HG02798 (cell line): ENCODE data around the gene CTNNA2.

Experiments used
- ATAC-seq: cut with Tn5 transposase; IDR thresholded peaks from one replicate; pipeline ENCODE4 v1.9.1; 2021; ENCODE audit warnings: mild to moderate bottlenecking; ENCODE audit not compliant: unreplicated experiment, poor library complexity

The CTNNA2 gene

GRCh38 chr2:80335411-80335810 is 822.6 kb downstream of the CTNNA2 start:
- no peak for ATAC-seq

- no peak for ATAC-seq
These were observed 825.9 kb downstream of the CTNNA2 start for GRCh38 chr2:80338794-80339193.

- ATAC-seq, result no peak
These were observed 827.2 kb downstream of the CTNNA2 start for GRCh38 chr2:80340022-80340421.

GRCh38 chr2:80348078-80348477 is 835.2 kb downstream of the CTNNA2 start:
- no peak for ATAC-seq

GRCh38 chr2:80348953-80349352 is 836.1 kb downstream of the CTNNA2 start:
- ATAC-seq, result no peak

GRCh38 chr2:80351231-80351630 is 838.4 kb downstream of the CTNNA2 start:
- no peak for ATAC-seq

GRCh38 chr2:80354858-80355257 is 842.0 kb downstream of the CTNNA2 start:
- ATAC-seq, result no peak

- no peak for ATAC-seq
These were observed 849.1 kb downstream of the CTNNA2 start for GRCh38 chr2:80361904-80362303.

GRCh38 chr2:80363330-80363729 is 850.5 kb downstream of the CTNNA2 start:
- ATAC-seq, result no peak

- ATAC-seq, result no peak
These were observed 851.0 kb downstream of the CTNNA2 start for GRCh38 chr2:80363791-80364349.

GRCh38 chr2:80364524-80365212 is 851.8 kb downstream of the CTNNA2 start:
- ATAC-seq, result no peak

GRCh38 chr2:80365762-80366161 is 852.9 kb downstream of the CTNNA2 start:
- no peak for ATAC-seq

GRCh38 chr2:80370375-80371009 is 857.6 kb downstream of the CTNNA2 start:
- no peak for ATAC-seq

- no peak for ATAC-seq
These were observed 861.3 kb downstream of the CTNNA2 start for GRCh38 chr2:80374105-80374504.

- ATAC-seq, result no peak
These were observed 864.2 kb downstream of the CTNNA2 start for GRCh38 chr2:80377071-80377470.

- no peak for ATAC-seq
These were observed 867.9 kb downstream of the CTNNA2 start for GRCh38 chr2:80380736-80381135.

GRCh38 chr2:80381666-80382065 is 868.8 kb downstream of the CTNNA2 start:
- ATAC-seq, result no peak

GRCh38 chr2:80392441-80392840 is 879.6 kb downstream of the CTNNA2 start:
- ATAC-seq, result no peak

GRCh38 chr2:80393991-80394390 is 881.1 kb downstream of the CTNNA2 start:
- no peak for ATAC-seq

GRCh38 chr2:80395251-80395650 is 882.4 kb downstream of the CTNNA2 start:
- ATAC-seq, result no peak

GRCh38 chr2:80396276-80396675 is 883.4 kb downstream of the CTNNA2 start:
- ATAC-seq, result no peak

GRCh38 chr2:80403081-80403480 is 890.2 kb downstream of the CTNNA2 start:
- no peak for ATAC-seq
